AG04450 (cell line): ENCODE results near the gene DOK5. TPM values are rescaled to one million over a fixed set of nuclear protein-coding genes. Genes with fewer than 3 reads are reported as not detected.

Experiments used
- CTCF ChIA-PET: fragments of 300-600, 350-600 bp; formaldehyde crosslinking; extraction: SDS; loops from one replicate; lab custom pipeline; 2022; ENCODE audit warnings: antibody characterized with exemption, inconsistent platforms; lab: Charles Lee
- POLR2A ChIA-PET: fragments of 350-600 bp; formaldehyde crosslinking; extraction: SDS; loops from one replicate; lab custom pipeline; 2021; ENCODE audit warnings: antibody characterized with exemption, inconsistent platforms; lab: Yijun Ruan, JAX
- DNase-seq: peaks from one replicate; pipeline ENCODE4 v3.0.0-alpha.2; 2011; ENCODE audit warnings: low read depth, low spot score
- H3K27ac ChIP-seq: one replicate; pipeline ENCODE4 v1.5.1; 2012; ENCODE audit warnings: low read depth, low read length, control low read depth
- H3K27me3 ChIP-seq: one replicate; pipeline ENCODE4 v1.6.0; 2012; ENCODE audit warnings: low read length; ENCODE audit not compliant: control insufficient read depth, insufficient read depth
- H3K4me3 ChIP-seq: 2 replicates; pipeline ENCODE4 v1.5.1; 2011; ENCODE audit warnings: mild to moderate bottlenecking, low read depth, low read length, control low read depth
- H3K9me3 ChIP-seq: 2 replicates; pipeline ENCODE4 v1.5.1; 2012; ENCODE audit warnings: low read length; ENCODE audit not compliant: control insufficient read depth, insufficient read depth
- polyA plus RNA-seq: library from polyadenylated mRNA; depleted of rRNA; stranded (reverse); fragments of >200 nt; gene quantifications from 2 replicates; pipeline ENCODE4 v1.2.3, GENCODE V29; 2011
- TF ChIP-seq, protein P1 (sequence below): IDR thresholded peaks from 2 replicates; pipeline ENCODE4 v1.5.1; 2011; ENCODE audit warnings: low read depth, low read length, control low read depth, inconsistent platforms

Gene DOK5
- polyA plus RNA-seq, 1 experiment = 1.9 TPM

DNA sequence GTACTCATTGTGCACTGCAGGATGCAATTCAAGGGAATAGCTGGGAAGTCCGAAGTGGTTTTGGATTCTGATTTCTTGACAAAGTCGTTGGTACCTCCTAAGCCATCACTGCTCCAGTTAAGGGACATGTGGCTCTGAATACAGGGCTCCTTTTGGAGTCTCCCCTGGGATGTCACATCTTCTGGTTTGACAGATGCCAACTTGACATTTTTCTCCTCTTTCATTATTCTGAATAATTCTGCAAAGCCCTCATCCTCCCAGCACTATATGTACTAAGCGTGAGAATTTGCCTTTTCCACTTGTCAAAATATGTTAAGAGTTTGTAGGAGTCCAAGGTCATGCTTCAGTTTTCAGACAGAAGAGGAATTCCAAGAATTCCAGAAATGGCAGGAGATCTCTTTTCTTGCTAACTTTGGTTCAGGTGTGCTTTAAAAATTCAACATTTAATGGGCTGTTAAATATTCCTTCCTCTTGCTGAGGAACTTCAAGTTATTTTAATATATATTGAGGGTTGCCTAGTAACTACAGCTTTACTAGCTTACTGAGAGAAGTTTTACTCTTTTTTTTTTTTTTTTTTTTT is 38.7 kb downstream of the DOK5 start:
- ChIA-PET CTCF (no interaction called here), POLR2A (no interaction called here)
- Histone ChIP-seq H3K27ac (no peak overlapping the region), H3K27me3 (no peaks in the 10 kb centered on the region), H3K4me3 (no peak overlapping the region), H3K9me3 (no peaks in the 10 kb centered on the region)
- TF ChIP-seq, protein P1, sequence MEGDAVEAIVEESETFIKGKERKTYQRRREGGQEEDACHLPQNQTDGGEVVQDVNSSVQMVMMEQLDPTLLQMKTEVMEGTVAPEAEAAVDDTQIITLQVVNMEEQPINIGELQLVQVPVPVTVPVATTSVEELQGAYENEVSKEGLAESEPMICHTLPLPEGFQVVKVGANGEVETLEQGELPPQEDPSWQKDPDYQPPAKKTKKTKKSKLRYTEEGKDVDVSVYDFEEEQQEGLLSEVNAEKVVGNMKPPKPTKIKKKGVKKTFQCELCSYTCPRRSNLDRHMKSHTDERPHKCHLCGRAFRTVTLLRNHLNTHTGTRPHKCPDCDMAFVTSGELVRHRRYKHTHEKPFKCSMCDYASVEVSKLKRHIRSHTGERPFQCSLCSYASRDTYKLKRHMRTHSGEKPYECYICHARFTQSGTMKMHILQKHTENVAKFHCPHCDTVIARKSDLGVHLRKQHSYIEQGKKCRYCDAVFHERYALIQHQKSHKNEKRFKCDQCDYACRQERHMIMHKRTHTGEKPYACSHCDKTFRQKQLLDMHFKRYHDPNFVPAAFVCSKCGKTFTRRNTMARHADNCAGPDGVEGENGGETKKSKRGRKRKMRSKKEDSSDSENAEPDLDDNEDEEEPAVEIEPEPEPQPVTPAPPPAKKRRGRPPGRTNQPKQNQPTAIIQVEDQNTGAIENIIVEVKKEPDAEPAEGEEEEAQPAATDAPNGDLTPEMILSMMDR = no peak
- no peak for DNase-seq

DNA sequence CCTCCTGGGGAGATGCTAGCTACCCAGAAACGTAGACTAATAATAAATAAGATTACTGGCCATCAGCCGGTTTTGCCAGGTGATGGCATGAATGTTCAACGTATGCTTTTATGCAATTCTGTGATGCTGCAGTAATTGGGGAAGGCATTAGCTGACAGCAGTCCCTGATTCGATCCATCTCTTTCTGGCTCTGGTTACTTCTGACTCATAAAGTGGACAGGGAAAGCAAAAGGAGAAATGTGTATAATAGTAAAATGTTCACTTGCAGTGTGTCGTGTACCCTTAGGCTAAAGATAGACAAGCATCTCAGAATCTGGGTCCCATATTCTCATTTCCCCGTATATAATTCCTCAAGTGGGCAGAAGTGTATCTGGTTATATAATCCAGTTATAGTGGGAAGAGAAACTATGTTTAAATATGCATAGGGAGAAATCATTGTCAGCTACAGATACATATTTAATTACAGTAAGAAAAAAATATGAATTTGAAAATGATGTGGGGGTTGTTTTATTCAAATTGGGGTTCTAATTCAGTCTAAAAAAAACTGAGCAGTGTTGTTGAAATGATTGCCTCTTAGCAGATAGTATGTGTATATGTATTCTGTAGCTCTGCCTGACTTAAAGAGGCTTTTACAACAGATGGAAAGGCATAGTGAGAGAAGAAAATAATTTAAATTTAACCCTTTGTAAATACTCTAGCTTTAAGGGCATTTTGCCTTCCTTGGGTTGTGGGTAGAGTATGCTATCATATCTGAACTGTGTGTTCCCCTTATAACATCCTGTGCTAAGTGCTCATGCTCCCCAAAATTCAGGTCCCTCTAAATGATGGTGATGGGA is 40.6 kb downstream of the DOK5 start:
- ChIA-PET POLR2A (no interaction called here), CTCF (no interaction called here)
- Histone ChIP-seq H3K27me3 (no peaks in the 10 kb centered on the region), H3K4me3 (no peak overlapping the region), H3K27ac (no peak overlapping the region), H3K9me3 (no peaks in the 10 kb centered on the region)
- DNase-seq = no peak
- TF ChIP-seq, protein P1 = no peak

DNA sequence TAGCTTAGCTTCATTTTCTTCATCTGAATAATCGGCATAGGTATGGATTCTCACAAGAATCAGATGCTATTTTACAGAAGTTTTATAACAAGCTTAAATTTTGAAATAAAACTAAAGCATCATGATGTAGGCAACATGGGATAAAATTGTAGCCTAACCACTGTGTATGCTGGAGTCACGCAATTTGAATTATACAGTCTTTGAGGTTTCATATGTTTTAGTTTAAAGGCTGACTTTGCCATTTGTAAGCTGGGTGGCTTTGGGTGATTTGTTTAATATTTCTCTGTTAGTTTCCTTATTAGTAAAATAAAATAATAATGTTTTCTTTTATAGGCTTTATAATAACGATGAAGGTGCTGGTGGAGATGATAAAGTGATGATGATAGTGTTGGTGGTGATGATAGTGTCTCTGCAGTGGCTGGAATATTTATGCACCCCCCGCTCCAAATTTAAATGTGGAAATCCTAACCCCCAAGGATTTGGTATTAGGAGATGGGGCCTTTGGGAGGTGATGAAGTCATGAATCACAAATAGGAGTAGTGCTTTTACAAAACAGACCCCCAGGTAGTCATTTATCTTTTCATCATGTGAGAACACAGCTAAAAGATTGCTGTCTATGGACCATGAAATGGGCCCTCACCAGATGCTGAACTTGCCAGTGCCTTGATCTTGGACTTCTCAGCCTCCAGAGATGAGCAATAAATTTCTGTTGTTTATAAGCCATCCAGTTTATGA is 42.0 kb downstream of the DOK5 start:
- POLR2A ChIA-PET = no interaction called here
- DNase-seq = no peak
- TF ChIP-seq, protein P1 = no peak

DNA sequence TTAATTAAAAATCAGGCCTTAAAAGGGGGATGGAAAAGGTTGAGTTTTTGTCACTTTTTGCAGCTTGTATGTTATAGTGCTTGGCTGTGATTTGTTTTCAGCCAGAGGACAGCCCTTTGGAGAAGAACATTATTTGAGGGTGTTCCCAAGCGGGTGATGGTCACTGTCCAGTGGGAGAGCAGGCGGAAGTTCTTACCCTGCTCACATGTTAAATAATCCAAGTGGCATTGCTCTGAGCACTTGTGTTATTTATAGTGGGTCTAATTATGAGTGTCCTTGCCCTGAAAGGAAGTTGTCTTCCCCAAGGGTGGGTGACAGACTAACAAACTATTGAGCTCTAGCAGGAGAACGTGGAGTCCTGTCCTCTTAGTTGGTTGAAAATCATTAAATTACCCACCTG is 49.5 kb downstream of the DOK5 start:
- POLR2A ChIA-PET = no interaction called here
- Histone ChIP-seq H3K27ac (no peak overlapping the region), H3K9me3 (no peaks in the 10 kb centered on the region), H3K27me3 (no peaks in the 10 kb centered on the region), H3K4me3 (no peak overlapping the region)
- no peak for DNase-seq
- TF ChIP-seq, protein P1 = no peak
- CTCF ChIA-PET = no interaction called here

More for the DNA sequence above, 42.0 kb downstream of the DOK5 start:
- Histone ChIP-seq H3K27ac (no peak overlapping the region), H3K4me3 (no peak overlapping the region), H3K9me3 (no peaks in the 10 kb centered on the region), H3K27me3 (no peaks in the 10 kb centered on the region)
- CTCF ChIA-PET = no interaction called here
